SU-DHL-6 (cell line): Measurements from ENCODE around the gene SLC7A6OS.

Experiments used
- H2AFZ ChIP-seq: fragments of 200-600 bp; sonication (generic); 2 replicates; pipeline ENCODE4 v1.6.1; 2014; ENCODE audit warnings: low read depth, mild to moderate bottlenecking, moderate library complexity, mixed read lengths, antibody characterized with exemption, low read length; ENCODE audit not compliant: severe bottlenecking
- H3F3A ChIP-seq: fragments of 200-600 bp; shearing (Covaris generic); 2 replicates; pipeline ENCODE4 v1.6.0; 2016; ENCODE audit warnings: antibody characterized with exemption, mild to moderate bottlenecking; ENCODE audit not compliant: insufficient read depth
- H3K27ac ChIP-seq: fragments of 200-600 bp; sonication (generic); 2 replicates; pipeline ENCODE4 v1.5.1; 2016; ENCODE audit warnings: low read depth, mild to moderate bottlenecking, low read length, moderate library complexity, mixed read lengths
- H3K27me3 ChIP-seq: fragments of 200-600 bp; sonication (generic), shearing (Covaris generic); 2 replicates; pipeline ENCODE4 v1.6.0; 2014; ENCODE audit warnings: mild to moderate bottlenecking, low read length
- H3K36me3 ChIP-seq: fragments of 200-600 bp; sonication (generic); 2 replicates; pipeline ENCODE4 v1.6.1; 2014; ENCODE audit warnings: mild to moderate bottlenecking, low read length, mixed read lengths
- H3K4me2 ChIP-seq: fragments of 300-600, 200-600 bp; shearing (Covaris generic), sonication (generic); 2 replicates; pipeline ENCODE4 v1.6.0; 2014; ENCODE audit warnings: low read length, low read depth, mild to moderate bottlenecking; ENCODE audit not compliant: poor library complexity, severe bottlenecking
- H3K4me3 ChIP-seq: fragments of 200-600 bp; sonication (generic); 2 replicates; pipeline ENCODE4 v1.5.1; 2014; ENCODE audit warnings: antibody characterized with exemption, low read length, mild to moderate bottlenecking, mixed read lengths; ENCODE audit not compliant: insufficient read depth, poor library complexity, severe bottlenecking
- H3K79me2 ChIP-seq: fragments of 200-600 bp; sonication (generic); 2 replicates; pipeline ENCODE4 v1.6.1; 2014; ENCODE audit warnings: mild to moderate bottlenecking, low read length, moderate library complexity; ENCODE audit not compliant: insufficient read depth
- H3K9ac ChIP-seq: fragments of 200-600 bp; sonication (generic); 2 replicates; pipeline ENCODE4 v1.7.0; 2014; ENCODE audit warnings: mild to moderate bottlenecking, low read length
- H3K9me2 ChIP-seq: fragments of 200-600 bp; sonication (generic); replicated peaks from 2 replicates; pipeline ENCODE4 v1.6.1; 2014; ENCODE audit warnings: low read length; ENCODE audit not compliant: insufficient read depth
- H3K9me3 ChIP-seq: fragments of 200-600 bp; sonication (generic); 2 replicates; pipeline ENCODE4 v1.6.1; 2014; ENCODE audit warnings: low read length, mixed read lengths; ENCODE audit not compliant: insufficient read depth
- H4K20me1 ChIP-seq: fragments of 200-600 bp; sonication (generic); 2 replicates; pipeline ENCODE4 v1.6.1; 2014; ENCODE audit warnings: low read depth, mild to moderate bottlenecking, antibody characterized with exemption, low read length, moderate library complexity, mixed read lengths
- CTCF ChIP-seq: fragments of 200-600 bp; sonication (generic); IDR thresholded peaks from one replicate; pipeline ENCODE4 v1.5.1; 2017; ENCODE audit warnings: antibody characterized with exemption, mild to moderate bottlenecking, low read length, moderate library complexity; ENCODE audit not compliant: insufficient read depth, poor library complexity, severe bottlenecking
- EZH2phosphoT487 ChIP-seq: fragments of 200-600 bp; sonication (generic), shearing (Covaris generic); conservative IDR thresholded peaks from 2 replicates; pipeline ENCODE4 v1.6.1; 2018; ENCODE audit warnings: mild to moderate bottlenecking, antibody characterized with exemption, low read length, moderate library complexity, mixed read lengths

Gene SLC7A6OS

DNA sequence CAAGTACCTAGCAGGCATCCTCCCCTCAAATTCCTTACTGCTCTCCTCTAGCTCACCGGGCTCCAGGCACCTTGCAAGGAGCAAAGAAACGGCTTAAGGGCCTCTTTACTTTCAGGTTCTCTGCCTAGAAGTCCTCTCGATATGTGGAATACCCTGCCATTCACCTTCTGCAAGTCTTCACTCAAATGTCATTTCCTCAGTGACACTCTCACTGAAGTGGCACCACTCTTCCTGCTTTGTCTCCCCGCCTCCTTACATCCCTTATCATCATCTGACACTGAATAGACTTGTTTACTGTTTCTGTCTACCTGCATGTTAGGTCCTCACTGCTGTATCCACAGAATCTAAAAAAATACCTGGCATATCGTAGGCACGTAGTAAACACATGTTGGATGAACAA lies 947 bp downstream of the SLC7A6OS start:
- Histone ChIP-seq H3K9me2 (no peaks in the 10 kb centered on the region), H3K27ac (peak overlapping the region; percentile 36; the same call in 1 of the 2 replicates), H3K4me2 (peak overlapping the region; percentile 95), H3K79me2 (peaks cover 69% of the 10 kb centered on the region), H3K9ac (peak overlapping the region; percentile 91), H2AFZ (peak overlapping the region; percentile 65), H3K9me3 (no peaks in the 10 kb centered on the region), H3F3A (0 out of 2 replicates have a peak, but pooled peaks cover 7% of the 10 kb centered on the region), H3K4me3 (peak overlapping the region; percentile 80), H3K36me3 (peaks cover 19% of the 10 kb centered on the region; the same call in 1 of the 2 replicates), H3K27me3 (no peaks in the 10 kb centered on the region), H4K20me1 (no peaks in the 10 kb centered on the region)
- no peak for TF ChIP-seq EZH2phosphoT487
- TF ChIP-seq CTCF: no peak

DNA sequence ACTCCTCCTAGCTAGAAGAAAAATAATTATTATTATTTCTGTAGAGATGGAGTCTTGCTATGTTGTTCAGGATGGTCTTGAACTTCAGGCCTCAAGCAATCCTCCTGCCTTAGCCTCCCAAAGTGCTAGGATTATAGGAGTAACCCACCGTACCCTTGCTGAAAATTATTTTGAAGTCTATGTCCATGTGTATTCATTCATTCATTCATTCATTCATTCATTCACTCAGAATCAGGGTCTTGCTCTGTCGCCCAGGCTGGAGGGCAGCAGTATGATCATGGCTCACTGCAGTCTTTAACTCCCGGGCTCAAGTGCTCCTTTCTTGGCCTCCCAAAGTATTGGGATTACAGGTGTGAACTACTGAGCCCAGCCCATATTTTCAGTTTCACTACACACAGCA lies 4.1 kb downstream of the SLC7A6OS start:
- Histone ChIP-seq H3K9me2 (no peaks in the 10 kb centered on the region), H3K79me2 (peaks cover 53% of the 10 kb centered on the region), H3K4me3 (no peak overlapping the region), H3F3A (peaks cover 11% of the 10 kb centered on the region), H3K36me3 (peaks cover 29% of the 10 kb centered on the region; the same call in 1 of the 2 replicates), H3K4me2 (no peak overlapping the region), H3K27ac (no peak overlapping the region), H3K9me3 (no peaks in the 10 kb centered on the region), H2AFZ (no peak overlapping the region), H3K9ac (no peak overlapping the region), H4K20me1 (no peaks in the 10 kb centered on the region), H3K27me3 (no peaks in the 10 kb centered on the region)
- TF ChIP-seq CTCF: no peak
- TF ChIP-seq EZH2phosphoT487: no peak

GRCh38 chr16:68300734-68301459 lies 9.8 kb downstream of the SLC7A6OS start:
- Histone ChIP-seq H3F3A (peaks cover 15% of the 10 kb centered on the region), H3K27me3 (no peaks in the 10 kb centered on the region), H3K9ac (no peak overlapping the region), H3K9me2 (no peaks in the 10 kb centered on the region), H3K9me3 (no peaks in the 10 kb centered on the region), H3K79me2 (peaks cover 10% of the 10 kb centered on the region; the same call in 1 of the 2 replicates), H3K27ac (no peak overlapping the region), H3K4me2 (no peak overlapping the region), H3K4me3 (no peak overlapping the region), H3K36me3 (peaks cover 31% of the 10 kb centered on the region; the same call in 1 of the 2 replicates), H4K20me1 (no peaks in the 10 kb centered on the region), H2AFZ (no peak overlapping the region)
- TF ChIP-seq CTCF (no peak), EZH2phosphoT487 (no peak)
